Kidney epithelial cell (primary cell): ENCODE data around the gene ATP5PD. TPM values are rescaled to one million over a fixed set of nuclear protein-coding genes. Genes with fewer than 3 reads are reported as not detected.

Source experiments
- DNase-seq: peaks from one replicate; pipeline ENCODE4 v3.0.0-alpha.2; 2010; ENCODE audit warnings: low read depth
- H3K27me3 ChIP-seq: 2 replicates; pipeline ENCODE4 v1.6.0; 2011; ENCODE audit warnings: low read length; ENCODE audit not compliant: control insufficient read depth, insufficient read depth
- H3K36me3 ChIP-seq: 2 replicates; pipeline ENCODE4 v1.5.1; 2011; ENCODE audit warnings: low read length; ENCODE audit not compliant: control insufficient read depth, insufficient read depth
- H3K4me3 ChIP-seq: 2 replicates; pipeline ENCODE4 v1.5.1; 2011; ENCODE audit warnings: low read depth, mild to moderate bottlenecking, control low read depth, low read length
- total RNA-seq: library from RNA; depleted of rRNA; stranded (reverse); fragments of >200 nt; gene quantifications from 2 replicates; pipeline ENCODE4 v1.2.3, GENCODE V29; 2015
- TF ChIP-seq, protein P1 (sequence below): IDR thresholded peaks from 2 replicates; pipeline ENCODE4 v1.5.1; 2011; ENCODE audit warnings: mild to moderate bottlenecking, moderate library complexity, low read length, control low read depth, inconsistent platforms; ENCODE audit not compliant: insufficient read depth, poor library complexity, severe bottlenecking

Gene ATP5PD
- total RNA-seq, 1 donor from 2014 or later, result 275 TPM

DNA sequence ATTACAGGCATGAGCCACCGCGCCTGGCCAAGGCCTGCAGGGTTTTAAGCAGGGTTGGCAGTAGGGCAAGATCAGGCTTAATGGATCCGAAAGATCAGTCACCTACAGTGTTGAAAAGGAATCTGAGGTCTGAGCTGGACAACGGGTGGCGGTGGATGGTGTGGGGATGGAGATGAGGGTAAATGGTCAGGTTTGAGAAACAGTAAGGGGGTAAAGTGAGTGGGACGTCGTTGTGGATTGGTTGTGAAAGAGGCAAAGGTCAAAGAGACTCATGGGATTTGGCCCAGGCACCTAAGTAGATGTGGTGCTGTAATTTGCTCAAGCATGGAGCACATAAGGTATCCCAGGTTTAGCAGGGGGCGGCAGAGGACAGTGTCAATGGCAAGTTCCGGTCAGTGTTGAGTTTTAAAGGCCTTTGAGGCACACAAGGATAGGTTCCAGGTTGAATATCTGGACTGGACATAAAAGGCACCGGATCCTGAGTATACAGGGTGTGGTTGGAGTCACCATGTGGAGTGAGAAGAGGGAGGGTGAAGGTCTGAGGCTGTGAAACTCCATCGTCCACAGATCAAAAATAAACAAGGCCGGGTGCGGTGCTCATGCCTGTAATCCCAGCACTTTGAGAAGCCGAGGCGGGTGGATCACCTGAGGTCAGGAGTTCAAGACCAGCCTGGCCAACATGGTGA lies 39.9 kb upstream of the ATP5PD start:
- TF ChIP-seq, protein P1, sequence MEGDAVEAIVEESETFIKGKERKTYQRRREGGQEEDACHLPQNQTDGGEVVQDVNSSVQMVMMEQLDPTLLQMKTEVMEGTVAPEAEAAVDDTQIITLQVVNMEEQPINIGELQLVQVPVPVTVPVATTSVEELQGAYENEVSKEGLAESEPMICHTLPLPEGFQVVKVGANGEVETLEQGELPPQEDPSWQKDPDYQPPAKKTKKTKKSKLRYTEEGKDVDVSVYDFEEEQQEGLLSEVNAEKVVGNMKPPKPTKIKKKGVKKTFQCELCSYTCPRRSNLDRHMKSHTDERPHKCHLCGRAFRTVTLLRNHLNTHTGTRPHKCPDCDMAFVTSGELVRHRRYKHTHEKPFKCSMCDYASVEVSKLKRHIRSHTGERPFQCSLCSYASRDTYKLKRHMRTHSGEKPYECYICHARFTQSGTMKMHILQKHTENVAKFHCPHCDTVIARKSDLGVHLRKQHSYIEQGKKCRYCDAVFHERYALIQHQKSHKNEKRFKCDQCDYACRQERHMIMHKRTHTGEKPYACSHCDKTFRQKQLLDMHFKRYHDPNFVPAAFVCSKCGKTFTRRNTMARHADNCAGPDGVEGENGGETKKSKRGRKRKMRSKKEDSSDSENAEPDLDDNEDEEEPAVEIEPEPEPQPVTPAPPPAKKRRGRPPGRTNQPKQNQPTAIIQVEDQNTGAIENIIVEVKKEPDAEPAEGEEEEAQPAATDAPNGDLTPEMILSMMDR, result no peak
- H3K4me3 ChIP-seq, result no peak overlapping the region
- H3K27me3 ChIP-seq, result no peaks in the 10 kb centered on the region
- no peak for DNase-seq
- H3K36me3 ChIP-seq, result no peaks in the 10 kb centered on the region

DNA sequence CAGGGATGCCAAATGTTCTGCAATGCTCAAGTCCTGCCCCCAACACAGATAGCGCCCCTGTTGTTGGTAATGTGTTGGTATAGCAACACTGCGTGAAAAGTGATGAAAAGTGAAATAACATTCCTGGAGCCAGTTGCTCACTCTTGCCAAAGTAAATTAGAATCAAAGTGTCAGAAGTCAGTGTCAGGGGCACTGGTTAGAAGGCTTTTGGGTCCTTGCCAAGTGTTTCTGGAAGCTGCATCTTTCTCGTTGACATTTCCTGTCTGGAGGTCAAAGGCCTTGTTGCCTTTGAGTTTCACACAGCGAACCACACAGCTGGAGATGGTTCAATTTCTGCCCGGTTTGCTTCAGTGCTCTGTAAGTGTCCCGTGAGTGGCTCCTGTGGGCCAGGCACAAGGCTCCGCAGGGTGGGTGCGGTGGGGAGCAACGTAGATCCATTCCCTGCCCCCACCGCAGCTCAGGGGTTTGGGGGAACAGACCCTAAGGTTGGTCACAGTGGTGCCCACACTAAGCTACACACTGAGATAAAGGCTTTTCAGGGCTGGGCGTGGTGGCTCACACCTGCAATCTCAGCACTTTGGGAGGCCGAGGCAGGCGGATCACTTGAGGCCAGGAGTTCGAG lies 37.4 kb upstream of the ATP5PD start:
- DNase-seq, result no peak
- TF ChIP-seq, protein P1, result no peak
- H3K36me3 ChIP-seq, result no peaks in the 10 kb centered on the region
- no peak overlapping the region for H3K4me3 ChIP-seq
- H3K27me3 ChIP-seq, result no peaks in the 10 kb centered on the region

DNA sequence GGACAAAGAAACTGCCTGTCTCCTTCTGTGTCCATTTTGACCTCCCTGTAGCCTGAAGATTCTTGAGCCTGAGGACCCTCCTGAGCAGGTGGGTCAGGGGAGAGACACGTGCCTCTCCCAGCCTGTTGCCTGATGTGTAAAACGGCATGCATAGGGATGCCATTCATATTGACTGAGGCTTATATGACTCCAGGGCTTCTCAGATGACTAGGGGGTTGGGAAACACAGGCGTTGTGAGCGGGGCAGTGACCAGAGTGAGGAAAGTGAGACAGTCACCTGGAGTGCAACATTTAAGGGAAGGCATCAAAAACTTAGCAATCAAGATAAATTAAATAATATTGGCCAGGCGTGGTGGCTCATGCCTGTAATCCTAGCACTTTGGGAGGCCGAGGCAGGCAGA lies 35.9 kb upstream of the ATP5PD start:
- Histone ChIP-seq H3K4me3 (no peak overlapping the region), H3K27me3 (no peaks in the 10 kb centered on the region), H3K36me3 (no peaks in the 10 kb centered on the region)
- no peak for DNase-seq
- TF ChIP-seq, protein P1, result no peak

DNA sequence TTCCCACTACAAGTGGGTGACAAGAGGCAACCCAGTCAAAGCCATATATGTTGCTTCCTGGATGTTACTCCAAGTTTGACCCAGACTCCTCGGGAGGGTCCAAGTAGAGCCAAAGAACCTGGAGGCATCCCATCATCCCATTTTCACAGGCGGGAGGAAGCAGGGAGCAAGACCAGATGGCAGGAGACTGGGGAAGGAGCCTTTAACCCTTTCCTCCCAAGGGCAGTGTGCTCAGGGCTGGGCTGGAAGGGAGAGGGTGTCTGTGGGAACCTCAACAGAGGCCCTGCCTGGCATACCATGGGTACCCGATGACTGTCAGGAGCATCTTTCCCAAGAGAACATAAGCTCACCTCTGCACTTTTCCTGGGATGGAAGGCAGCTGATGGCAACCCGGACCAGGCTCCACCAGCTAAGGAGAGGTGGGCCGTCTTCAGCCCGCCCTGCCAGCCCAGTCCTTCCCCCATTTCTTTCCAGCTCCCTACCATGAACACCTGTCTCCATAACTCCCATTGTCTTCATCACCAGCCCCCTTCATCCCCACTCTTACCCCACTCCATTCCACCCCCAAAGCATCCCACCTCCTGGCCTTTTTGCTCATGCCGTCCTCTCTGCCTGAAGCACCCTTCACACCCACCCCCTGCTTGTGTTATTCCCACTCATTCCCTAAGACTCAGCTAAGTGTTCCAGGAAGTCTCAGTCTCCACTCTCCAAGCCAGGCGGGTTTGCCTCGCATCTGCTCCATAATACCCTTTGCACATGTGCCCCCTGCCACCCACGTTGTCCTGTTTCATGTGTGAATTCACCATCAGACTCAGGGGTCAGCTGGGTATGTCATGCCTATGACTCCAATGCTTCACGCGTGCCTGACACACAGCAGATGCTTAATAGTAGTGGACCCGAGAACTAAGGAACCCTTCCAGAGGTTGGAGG lies 35.1 kb upstream of the ATP5PD start:
- Histone ChIP-seq H3K27me3 (no peaks in the 10 kb centered on the region), H3K4me3 (no peak overlapping the region), H3K36me3 (no peaks in the 10 kb centered on the region)
- no peak for DNase-seq
- TF ChIP-seq, protein P1, result no peak

DNA sequence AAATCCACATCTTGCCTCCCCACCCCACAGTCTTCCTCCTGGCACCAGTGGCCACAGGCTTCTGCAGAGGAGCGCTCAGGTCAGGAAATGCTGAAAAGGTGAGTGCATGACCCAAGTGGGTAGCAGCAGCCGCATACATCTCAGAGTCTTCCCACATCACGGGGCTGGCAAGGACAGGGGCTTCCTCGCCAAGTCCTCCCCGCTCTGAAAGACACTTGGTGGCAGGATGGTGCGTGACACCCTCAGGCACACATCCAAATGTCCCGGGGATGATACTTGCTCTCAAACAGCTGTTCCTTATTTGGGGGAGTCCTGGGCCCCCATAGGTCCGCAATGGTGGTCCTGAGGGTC lies 32.2 kb upstream of the ATP5PD start:
- no peak for DNase-seq
- no peaks in the 10 kb centered on the region for H3K36me3 ChIP-seq
- H3K27me3 ChIP-seq, result no peaks in the 10 kb centered on the region
- no peak overlapping the region for H3K4me3 ChIP-seq
- TF ChIP-seq, protein P1, result no peak
